Retinal pigment epithelial cell (primary cell): ENCODE data around the gene SYT2.

Experiments used
- DNase-seq: peaks from one replicate; pipeline ENCODE4 v3.0.0-alpha.2; 2010; ENCODE audit warnings: low read depth
- H3K4me3 ChIP-seq: 2 replicates; pipeline ENCODE4 v1.5.1; 2011; ENCODE audit warnings: mild to moderate bottlenecking, low read length, control low read depth, moderate library complexity
- TF ChIP-seq, protein P1 (sequence below): conservative IDR thresholded peaks from 2 replicates; pipeline ENCODE4 v1.5.1; 2011; ENCODE audit warnings: low read depth, low read length, control low read depth, inconsistent platforms

Gene SYT2

GRCh38 chr1:202572867-202573266, 137.4 kb downstream of the SYT2 start:
- TF ChIP-seq, protein P1, sequence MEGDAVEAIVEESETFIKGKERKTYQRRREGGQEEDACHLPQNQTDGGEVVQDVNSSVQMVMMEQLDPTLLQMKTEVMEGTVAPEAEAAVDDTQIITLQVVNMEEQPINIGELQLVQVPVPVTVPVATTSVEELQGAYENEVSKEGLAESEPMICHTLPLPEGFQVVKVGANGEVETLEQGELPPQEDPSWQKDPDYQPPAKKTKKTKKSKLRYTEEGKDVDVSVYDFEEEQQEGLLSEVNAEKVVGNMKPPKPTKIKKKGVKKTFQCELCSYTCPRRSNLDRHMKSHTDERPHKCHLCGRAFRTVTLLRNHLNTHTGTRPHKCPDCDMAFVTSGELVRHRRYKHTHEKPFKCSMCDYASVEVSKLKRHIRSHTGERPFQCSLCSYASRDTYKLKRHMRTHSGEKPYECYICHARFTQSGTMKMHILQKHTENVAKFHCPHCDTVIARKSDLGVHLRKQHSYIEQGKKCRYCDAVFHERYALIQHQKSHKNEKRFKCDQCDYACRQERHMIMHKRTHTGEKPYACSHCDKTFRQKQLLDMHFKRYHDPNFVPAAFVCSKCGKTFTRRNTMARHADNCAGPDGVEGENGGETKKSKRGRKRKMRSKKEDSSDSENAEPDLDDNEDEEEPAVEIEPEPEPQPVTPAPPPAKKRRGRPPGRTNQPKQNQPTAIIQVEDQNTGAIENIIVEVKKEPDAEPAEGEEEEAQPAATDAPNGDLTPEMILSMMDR, result no peak
- H3K4me3 ChIP-seq, result no peak overlapping the region
- DNase-seq, result no peak

DNA sequence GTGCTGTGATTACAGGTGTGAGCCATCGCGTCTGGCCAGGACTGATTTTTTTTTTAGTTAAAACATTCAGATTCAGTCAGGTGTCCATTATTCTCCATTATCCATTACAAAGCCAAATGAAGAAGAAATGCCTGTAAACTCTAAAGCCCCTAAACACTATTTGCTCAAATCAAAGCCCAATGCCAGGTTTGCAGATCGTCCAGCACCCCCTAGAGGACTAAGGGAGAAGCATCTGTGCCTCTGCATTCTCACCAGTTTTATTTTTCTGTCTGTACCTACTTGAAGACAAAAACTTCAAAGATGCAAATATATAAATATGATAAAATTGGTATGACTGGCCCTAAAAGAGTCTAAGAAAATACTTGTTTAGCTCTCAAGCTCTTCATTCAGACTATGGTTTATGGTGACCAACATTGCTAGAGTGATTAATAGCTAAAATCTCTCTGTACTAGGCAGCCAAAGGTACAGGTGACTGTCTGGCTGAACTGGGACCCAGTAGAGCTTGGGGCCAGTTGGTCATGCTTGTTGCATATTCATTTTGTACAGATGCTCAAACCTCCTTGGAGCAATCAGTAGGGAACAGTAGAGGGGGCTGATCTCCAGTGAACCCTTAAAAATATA, 138.4 kb downstream of the SYT2 start:
- TF ChIP-seq, protein P1, result peak; percentile 96
- no peak for DNase-seq
- H3K4me3 ChIP-seq, result no peak overlapping the region

- TF ChIP-seq, protein P1, result no peak
- no peak for DNase-seq
- H3K4me3 ChIP-seq, result no peak overlapping the region
These were observed 140.6 kb downstream of the SYT2 start for GRCh38 chr1:202569393-202570322.

GRCh38 chr1:202568826-202569225, 141.4 kb downstream of the SYT2 start:
- TF ChIP-seq, protein P1, result no peak
- no peak for DNase-seq
- H3K4me3 ChIP-seq, result no peak overlapping the region

- DNase-seq, result no peak
- TF ChIP-seq, protein P1, result no peak
- no peak overlapping the region for H3K4me3 ChIP-seq
These were observed 141.8 kb downstream of the SYT2 start for GRCh38 chr1:202568410-202568809.

GRCh38 chr1:202567738-202568137, 142.5 kb downstream of the SYT2 start:
- TF ChIP-seq, protein P1, result no peak
- DNase-seq, result no peak
- H3K4me3 ChIP-seq, result no peak overlapping the region
